Bone marrow (tissue), 2 donors: Measurements from ENCODE around the gene SLC16A1.
"Not testable (repeated sequence)": the region's sequence is repeated elsewhere in the genome, so short reads cannot be mapped to it uniquely, and the experiment has no call there.

ENCODE experiments used
- DNase-seq, 2 donors: peaks; one replicate each; lab custom pipeline; 2025; lab: John Stamatoyannopoulos, UW

Gene SLC16A1

GRCh38 chr1:112955773-112956543 is at the start of gene SLC16A1:
Gene SLC16A1, minus strand, starts transcription at chr1:112956196. Its CDS starts 26,888 bp downstream, at chr1:112929308.
- DNase-seq: peak; percentile 83 to 84

GRCh38 chr1:113003751-113004690 is 48.0 kb upstream of the SLC16A1 start:
- DNase-seq: no peak

- no peak for DNase-seq
Observed at GRCh38 chr1:113002297-113002696, 46.3 kb upstream of the SLC16A1 start.

GRCh38 chr1:112998592-112999235 is 42.7 kb upstream of the SLC16A1 start:
- DNase-seq: no peak

- no peak for DNase-seq
Observed at GRCh38 chr1:112997781-112998180, 41.8 kb upstream of the SLC16A1 start.

GRCh38 chr1:112995890-112996289 is 39.9 kb upstream of the SLC16A1 start:
- no peak for DNase-seq

GRCh38 chr1:112995021-112995420 is 39.0 kb upstream of the SLC16A1 start:
- not testable (repeated sequence) for DNase-seq

GRCh38 chr1:112992780-112993179 is 36.8 kb upstream of the SLC16A1 start:
- no peak for DNase-seq

GRCh38 chr1:112991402-112992120 is 35.6 kb upstream of the SLC16A1 start:
- no peak for DNase-seq

GRCh38 chr1:112990271-112990670 is 34.3 kb upstream of the SLC16A1 start:
- DNase-seq: no peak

- DNase-seq: no peak
Observed at GRCh38 chr1:112988367-112988766, 32.4 kb upstream of the SLC16A1 start.

- no peak for DNase-seq
Observed at GRCh38 chr1:112985123-112985522, 29.1 kb upstream of the SLC16A1 start.

- DNase-seq: no peak
Observed at GRCh38 chr1:112983537-112984131, 27.6 kb upstream of the SLC16A1 start.

GRCh38 chr1:112982853-112983536 is 27.0 kb upstream of the SLC16A1 start:
- no peak for DNase-seq

GRCh38 chr1:112982328-112982727 is 26.3 kb upstream of the SLC16A1 start:
- no peak for DNase-seq

- not testable (repeated sequence) for DNase-seq
Observed at GRCh38 chr1:112981834-112982233, 25.8 kb upstream of the SLC16A1 start.

- DNase-seq: no peak
Observed at GRCh38 chr1:112981426-112981825, 25.4 kb upstream of the SLC16A1 start.

- no peak for DNase-seq
Observed at GRCh38 chr1:112975336-112975735, 19.3 kb upstream of the SLC16A1 start.

GRCh38 chr1:112974646-112975045 is 18.6 kb upstream of the SLC16A1 start:
- DNase-seq: no peak

- no peak for DNase-seq
Observed at GRCh38 chr1:112973788-112974187, 17.8 kb upstream of the SLC16A1 start.

GRCh38 chr1:112971006-112971405 is 15.0 kb upstream of the SLC16A1 start:
- DNase-seq: no peak
